Ectodermal cell (in vitro differentiated cells): ENCODE results near the gene PODNL1.

Source experiments
- H3K27ac ChIP-seq: 2 replicates; pipeline ENCODE4 v1.7.0; 2013; ENCODE audit warnings: mild to moderate bottlenecking, low read depth, low read length; ENCODE audit not compliant: insufficient read depth, poor library complexity, severe bottlenecking
- H3K27me3 ChIP-seq: 2 replicates; pipeline ENCODE4 v1.7.0; 2013; ENCODE audit warnings: mild to moderate bottlenecking, low read length; ENCODE audit not compliant: insufficient read depth, control insufficient read depth, poor library complexity, severe bottlenecking
- H3K36me3 ChIP-seq: one replicate; pipeline ENCODE4 v1.7.0; 2013; ENCODE audit warnings: low read length; ENCODE audit not compliant: control insufficient read depth, insufficient read depth
- H3K4me1 ChIP-seq: one replicate; pipeline ENCODE4 v1.7.0; 2013; ENCODE audit warnings: low read length; ENCODE audit not compliant: control insufficient read depth, insufficient read depth
- H3K4me3 ChIP-seq: 2 replicates; pipeline ENCODE4 v1.7.0; 2013; ENCODE audit warnings: low read depth, low read length, control low read depth; ENCODE audit not compliant: insufficient read depth
- H3K9me3 ChIP-seq: 2 replicates; pipeline ENCODE4 v1.7.0; 2013; ENCODE audit warnings: mild to moderate bottlenecking, low read length, moderate library complexity; ENCODE audit not compliant: control insufficient read depth
- WGBS, 2 experiments: methylation state at CpG; one replicate each; pipeline ENCODE4 v1.1.7; 2013; ENCODE audit warnings: missing lambda C conversion rate in 2 of 2; 5-methylcytosine and 5-hydroxymethylcytosine counted together

The PODNL1 gene

DNA sequence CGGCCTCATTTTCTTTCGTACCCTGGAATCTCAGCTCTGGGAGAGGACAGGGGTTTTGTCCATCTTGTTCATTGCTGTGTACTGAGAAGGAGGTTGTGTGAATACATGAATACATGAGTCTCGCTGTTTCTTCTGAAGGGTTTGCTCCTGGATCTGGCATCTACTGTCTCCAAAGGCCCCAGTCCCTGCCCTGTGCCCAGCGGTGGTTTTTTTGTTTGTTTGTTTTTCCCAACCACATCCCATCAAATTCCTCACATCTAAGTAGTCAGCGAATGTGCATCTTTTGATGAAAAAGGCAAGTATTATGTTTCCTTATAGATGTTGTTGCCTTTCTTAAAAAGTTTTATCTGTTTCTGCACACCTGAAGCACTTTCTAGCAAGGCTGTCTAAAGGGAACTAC lies 26.6 kb upstream of the PODNL1 start:
- H3K4me1 ChIP-seq, result peaks cover 9% of the 10 kb centered on the region
- no peaks in the 10 kb centered on the region for H3K27me3 ChIP-seq
- 93 to 94% methylated on average over 5 of the region's 5 CpGs for WGBS, 2 experiments
- no peak overlapping the region for H3K27ac ChIP-seq
- H3K36me3 ChIP-seq, result peaks cover 28% of the 10 kb centered on the region
- H3K9me3 ChIP-seq, result no peaks in the 10 kb centered on the region
- no peak overlapping the region for H3K4me3 ChIP-seq

DNA sequence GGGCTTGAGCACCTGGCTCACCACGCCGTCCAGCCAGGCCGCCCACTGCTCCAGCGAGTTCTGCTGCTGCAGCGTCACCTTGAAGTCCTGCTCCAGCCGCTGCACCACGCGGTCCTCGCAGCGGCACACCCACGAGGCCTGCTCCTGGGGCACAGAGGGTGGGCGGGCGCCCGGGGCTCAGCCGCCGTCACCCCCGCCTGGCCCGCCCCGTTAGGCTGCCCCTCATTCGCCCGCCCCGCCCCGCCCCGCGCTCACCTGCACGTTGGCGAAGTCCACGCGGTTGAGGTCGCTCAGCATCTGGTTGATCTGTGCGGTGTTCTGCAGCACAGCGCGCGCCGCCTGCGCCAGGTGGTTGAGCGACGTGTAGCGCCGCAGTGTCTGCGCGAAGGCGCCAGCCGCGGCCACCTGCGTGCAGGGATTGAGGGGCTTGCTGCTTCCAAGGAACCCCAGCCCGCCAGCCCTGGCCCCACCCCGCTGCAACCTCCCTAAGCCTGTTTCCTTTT lies 25.4 kb upstream of the PODNL1 start:
- peaks cover 9% of the 10 kb centered on the region for H3K4me1 ChIP-seq
- no peaks in the 10 kb centered on the region for H3K27me3 ChIP-seq
- WGBS, 2 experiments, result 94 to 95% methylated on average over 48 of the region's 48 CpGs
- H3K4me3 ChIP-seq, result no peak overlapping the region
- peaks cover 31% of the 10 kb centered on the region for H3K36me3 ChIP-seq
- H3K9me3 ChIP-seq, result no peaks in the 10 kb centered on the region
- H3K27ac ChIP-seq, result no peak overlapping the region

GRCh38 chr19:13962699-13963602 lies 24.7 kb upstream of the PODNL1 start:
- Histone ChIP-seq H3K36me3 (peaks cover 34% of the 10 kb centered on the region), H3K4me3 (no peak overlapping the region), H3K9me3 (no peaks in the 10 kb centered on the region), H3K4me1 (peaks cover 9% of the 10 kb centered on the region), H3K27me3 (no peaks in the 10 kb centered on the region), H3K27ac (no peak overlapping the region)
- 75 to 80% methylated on average over 89 of the region's 89 CpGs for WGBS, 2 experiments

- Histone ChIP-seq H3K27me3 (no peaks in the 10 kb centered on the region), H3K36me3 (peaks cover 34% of the 10 kb centered on the region), H3K4me1 (peaks cover 9% of the 10 kb centered on the region), H3K27ac (peak overlapping the region; percentile 36), H3K9me3 (no peaks in the 10 kb centered on the region), H3K4me3 (peak overlapping the region; percentile 10)
- WGBS, 2 experiments, result 56 to 58% methylated on average over 55 of the region's 55 CpGs
These were observed 23.8 kb upstream of the PODNL1 start for GRCh38 chr19:13961826-13962698.

DNA sequence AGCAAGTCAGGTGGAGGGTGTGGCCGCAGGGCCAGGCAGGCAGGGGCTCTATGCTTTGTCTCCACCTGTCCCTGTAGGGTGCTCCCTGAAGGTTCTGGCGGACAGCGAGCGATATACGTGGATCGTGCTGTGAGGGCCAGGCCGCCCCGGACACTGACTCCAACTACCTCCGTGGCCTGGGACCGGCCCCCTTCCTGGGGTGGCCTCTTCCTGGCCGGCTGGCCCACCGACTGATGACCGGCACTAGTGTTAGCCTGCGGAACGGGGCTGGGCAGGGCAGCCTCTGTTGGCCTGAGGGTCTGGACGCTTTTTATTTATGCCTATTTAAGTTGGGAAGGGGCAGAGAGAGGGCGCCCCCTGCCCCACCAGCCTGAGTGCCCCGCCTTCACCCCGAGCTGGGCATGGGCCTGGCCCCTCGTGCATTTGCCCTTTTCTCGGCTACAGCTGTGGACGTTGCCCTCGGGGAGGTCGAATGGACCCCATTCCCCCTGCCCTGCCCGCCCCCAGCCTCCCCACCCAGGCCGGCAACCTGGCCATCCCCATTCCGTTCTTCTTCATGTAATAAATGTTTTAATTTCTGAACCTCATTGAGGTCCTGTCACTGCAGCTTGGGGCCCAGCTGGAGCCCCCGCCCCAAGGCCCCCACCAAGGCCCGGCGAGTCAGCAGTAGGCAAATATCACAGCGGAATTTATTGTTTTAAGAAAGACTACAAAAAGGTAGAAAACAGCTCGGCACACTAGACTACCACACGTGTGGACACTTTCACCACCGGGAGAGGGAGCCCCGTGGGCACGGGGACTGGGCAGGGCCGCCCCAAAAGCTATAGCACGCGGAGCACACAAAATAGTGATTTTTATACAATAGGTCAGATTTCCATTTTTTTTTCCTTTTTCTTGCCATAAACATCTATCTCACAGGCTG lies 22.9 kb upstream of the PODNL1 start:
- H3K4me3 ChIP-seq, result no peak overlapping the region
- WGBS, 2 experiments, result 94% methylated on average over 36 to 39 of the region's 39 CpGs
- no peaks in the 10 kb centered on the region for H3K27me3 ChIP-seq
- peaks cover 33% of the 10 kb centered on the region for H3K36me3 ChIP-seq
- H3K27ac ChIP-seq, result no peak overlapping the region
- H3K9me3 ChIP-seq, result no peaks in the 10 kb centered on the region
- peaks cover 9% of the 10 kb centered on the region for H3K4me1 ChIP-seq

- Histone ChIP-seq H3K27ac (no peak overlapping the region), H3K4me1 (peaks cover 9% of the 10 kb centered on the region), H3K9me3 (no peaks in the 10 kb centered on the region), H3K36me3 (peaks cover 39% of the 10 kb centered on the region), H3K27me3 (no peaks in the 10 kb centered on the region), H3K4me3 (no peak overlapping the region)
- WGBS, 2 experiments, result 91 to 93% methylated on average over 27 of the region's 27 CpGs
These were observed 22.0 kb upstream of the PODNL1 start for GRCh38 chr19:13959962-13960862.

DNA sequence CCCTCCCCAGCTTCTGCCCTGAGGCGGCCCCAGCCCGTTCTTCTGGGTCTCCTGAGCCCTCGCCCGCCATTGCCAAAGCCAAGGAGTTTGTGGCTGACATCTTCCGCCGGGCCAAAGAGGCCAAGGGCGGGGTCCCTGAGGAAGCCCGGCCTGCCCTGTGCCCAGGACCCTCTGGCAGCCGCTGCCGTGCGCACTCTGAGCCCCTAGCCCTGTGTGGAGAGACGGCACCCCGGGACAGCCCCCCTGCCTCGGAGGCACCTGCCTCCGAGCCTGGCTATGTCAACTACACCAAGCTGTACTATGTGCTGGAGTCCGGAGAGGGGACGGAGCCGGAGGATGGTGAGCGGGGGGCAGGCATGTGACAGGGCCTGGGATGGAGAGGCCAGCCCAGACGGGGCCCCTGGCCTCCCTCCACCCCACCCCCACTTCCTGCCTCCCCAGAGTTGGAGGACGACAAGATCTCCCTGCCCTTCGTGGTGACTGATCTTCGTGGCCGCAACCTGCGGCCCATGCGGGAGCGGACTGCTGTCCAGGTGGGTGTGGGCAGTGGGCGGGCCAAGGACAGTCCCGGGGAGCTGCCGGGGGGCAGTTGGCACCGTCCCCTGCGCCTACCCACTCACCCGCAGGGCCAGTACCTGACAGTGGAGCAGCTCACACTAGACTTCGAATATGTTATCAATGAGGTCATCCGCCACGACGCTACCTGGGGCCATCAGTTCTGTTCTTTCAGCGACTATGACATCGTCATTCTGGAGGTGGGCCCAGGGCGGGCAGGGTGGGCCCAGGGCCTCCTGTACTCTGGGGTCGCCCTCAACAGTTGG lies 21.1 kb upstream of the PODNL1 start:
- peaks cover 47% of the 10 kb centered on the region for H3K36me3 ChIP-seq
- WGBS, 2 experiments, result 95 to 97% methylated on average over 41 of the region's 41 CpGs

DNA sequence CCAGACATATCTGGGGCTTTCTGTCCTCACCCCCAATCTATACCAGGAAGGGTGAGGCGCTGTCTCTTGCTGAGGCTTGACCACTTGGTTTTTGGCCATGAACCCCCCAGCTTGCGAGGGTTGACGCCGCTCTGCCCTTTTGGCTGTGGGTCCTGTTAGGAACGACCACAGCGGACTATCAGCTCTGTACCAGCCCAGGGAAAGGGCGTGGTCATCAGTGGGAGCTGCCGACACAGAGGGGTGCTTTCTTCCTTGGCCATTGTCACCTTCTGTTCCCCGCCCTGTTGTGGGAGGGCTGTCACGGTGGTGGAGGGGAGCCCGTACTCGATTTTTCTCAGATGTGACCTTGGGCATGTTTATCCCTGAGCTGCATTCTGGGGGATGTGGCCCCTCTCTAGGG lies 19.8 kb upstream of the PODNL1 start:
- H3K4me1 ChIP-seq, result peaks cover 13% of the 10 kb centered on the region
- H3K4me3 ChIP-seq, result no peak overlapping the region
- no peaks in the 10 kb centered on the region for H3K27me3 ChIP-seq
- 88% methylated on average over 12 of the region's 12 CpGs for WGBS, 2 experiments
- H3K36me3 ChIP-seq, result peaks cover 49% of the 10 kb centered on the region
- H3K27ac ChIP-seq, result no peak overlapping the region
- H3K9me3 ChIP-seq, result no peaks in the 10 kb centered on the region

More for the DNA sequence above, 21.1 kb upstream of the PODNL1 start:
- Histone ChIP-seq H3K27ac (no peak overlapping the region), H3K4me3 (no peak overlapping the region), H3K4me1 (peaks cover 9% of the 10 kb centered on the region), H3K9me3 (no peaks in the 10 kb centered on the region), H3K27me3 (no peaks in the 10 kb centered on the region)
